ENCODE results near the gene KIAA1755.

Gene KIAA1755

DNA sequence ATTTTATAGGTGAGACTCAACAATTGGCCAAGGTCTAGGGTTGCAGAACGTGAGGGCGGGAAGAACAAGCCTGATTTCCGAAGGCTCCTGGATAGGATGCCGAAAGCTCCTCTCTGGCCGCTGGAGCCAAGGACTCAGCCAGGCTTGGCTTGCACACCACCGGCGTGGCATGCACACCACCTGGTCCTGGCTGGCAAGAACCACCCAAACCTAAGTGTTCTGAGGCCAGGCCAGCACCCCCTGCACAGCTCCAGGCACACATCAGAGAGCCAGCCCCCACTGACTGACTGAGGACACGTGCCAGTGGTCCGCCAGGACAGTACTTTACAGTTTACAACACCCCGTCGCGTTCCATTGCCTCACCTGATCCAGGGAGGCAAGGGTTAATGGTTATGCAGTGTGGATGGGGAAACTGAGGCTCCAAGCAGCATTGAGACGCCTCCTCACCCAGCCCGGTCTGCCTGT, 95.9 kb downstream of the KIAA1755 start:
- in situ Hi-C loops (cut with MboI; ENCODE audit: low pct_unique_long_range_greater_than_20kb, low sequenced_read_pairs) = no loop called here
- DNase-seq = no peak

DNA sequence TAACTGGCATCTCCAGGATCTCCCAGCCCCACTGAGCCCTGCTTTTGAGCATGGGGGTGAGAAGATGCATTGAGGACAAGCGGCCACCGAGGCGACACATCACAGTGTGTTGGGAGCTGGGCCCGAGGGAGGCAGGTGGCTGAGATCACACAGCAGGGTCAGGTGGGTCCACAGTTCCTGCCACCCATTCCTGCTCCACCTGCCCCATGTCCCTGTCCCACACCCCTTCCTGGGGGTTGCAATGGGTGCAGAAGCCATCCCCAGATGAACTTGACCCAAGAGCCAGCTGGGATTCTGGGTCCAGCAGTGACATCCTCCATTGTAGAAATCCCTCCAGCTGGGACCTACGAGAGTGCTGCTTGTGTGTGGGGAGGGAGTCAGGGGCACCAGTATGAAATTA, 96.5 kb downstream of the KIAA1755 start:
- in situ Hi-C loops (cut with MboI; ENCODE audit: low pct_unique_long_range_greater_than_20kb, low sequenced_read_pairs) = no loop called here
- DNase-seq = no peak

DNA sequence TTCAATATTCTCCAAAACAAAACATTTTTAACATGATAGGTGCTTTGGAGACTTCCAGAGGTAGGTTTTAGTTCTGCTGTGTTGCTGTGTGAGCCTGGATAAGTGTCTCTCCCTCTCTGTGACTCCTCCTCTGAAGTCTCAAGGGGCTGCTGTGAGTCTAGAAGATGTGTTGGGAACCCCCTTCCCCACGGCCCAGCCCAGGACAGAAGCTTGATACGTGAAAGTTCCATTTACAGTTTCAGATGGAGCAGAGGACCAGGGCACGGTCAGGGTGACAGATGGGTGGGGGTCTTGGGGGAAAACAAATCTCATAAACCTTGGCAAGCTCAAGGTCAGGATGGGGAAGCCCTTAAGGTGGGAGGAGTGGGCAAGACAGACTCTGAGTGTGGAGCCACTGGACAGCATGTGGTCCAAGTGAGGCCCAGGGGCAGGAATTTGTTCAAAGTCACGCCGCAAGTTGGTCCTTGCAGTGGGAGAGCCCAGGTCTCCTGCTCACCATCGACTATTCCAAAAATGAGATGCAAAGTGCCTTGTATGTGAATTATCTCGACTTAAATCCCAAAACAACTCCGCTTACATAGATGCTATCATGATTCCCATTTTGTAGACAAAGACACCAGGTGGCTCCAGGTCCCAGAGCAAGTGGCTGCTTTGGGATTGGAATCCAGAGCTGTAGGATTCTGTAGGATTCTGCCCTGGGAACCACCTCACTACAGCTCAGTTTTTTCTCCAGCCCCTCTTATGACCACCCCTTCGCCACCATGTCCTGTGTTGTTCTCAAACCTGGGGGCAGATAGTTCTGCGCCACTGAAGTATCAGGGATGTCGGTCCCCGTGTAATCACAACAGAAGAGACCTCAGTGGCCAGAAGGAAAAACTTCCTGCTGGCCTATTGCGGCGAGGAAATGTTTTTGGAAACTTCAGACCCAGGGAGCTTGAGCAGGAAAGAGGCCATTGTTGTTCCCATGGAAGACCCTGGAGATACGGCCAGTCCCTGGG, 97.4 kb downstream of the KIAA1755 start:
- in situ Hi-C loops (cut with MboI; ENCODE audit: low pct_unique_long_range_greater_than_20kb, low sequenced_read_pairs) = no loop called here
- DNase-seq = no peak

DNA sequence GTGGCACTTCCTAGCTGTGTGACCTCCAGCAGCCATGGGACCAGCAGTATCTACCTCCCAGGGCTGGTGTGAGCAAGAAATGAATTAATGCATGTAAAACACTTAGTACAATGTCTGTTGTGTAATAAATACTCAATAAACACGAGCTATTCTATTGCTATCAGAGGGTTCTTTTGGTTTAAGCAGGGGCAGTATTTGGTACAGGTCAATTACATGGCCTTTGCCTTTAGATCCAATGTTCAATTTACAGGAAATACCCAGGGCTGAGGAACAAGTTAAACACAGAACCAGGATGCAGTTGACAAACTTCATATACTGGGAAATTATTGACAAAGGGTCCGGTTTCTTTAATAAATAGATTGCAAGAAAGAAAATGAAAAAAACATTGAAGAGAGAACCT, 98.4 kb downstream of the KIAA1755 start:
- in situ Hi-C loops (cut with MboI; ENCODE audit: low pct_unique_long_range_greater_than_20kb, low sequenced_read_pairs) = no loop called here
- DNase-seq = no peak

DNA sequence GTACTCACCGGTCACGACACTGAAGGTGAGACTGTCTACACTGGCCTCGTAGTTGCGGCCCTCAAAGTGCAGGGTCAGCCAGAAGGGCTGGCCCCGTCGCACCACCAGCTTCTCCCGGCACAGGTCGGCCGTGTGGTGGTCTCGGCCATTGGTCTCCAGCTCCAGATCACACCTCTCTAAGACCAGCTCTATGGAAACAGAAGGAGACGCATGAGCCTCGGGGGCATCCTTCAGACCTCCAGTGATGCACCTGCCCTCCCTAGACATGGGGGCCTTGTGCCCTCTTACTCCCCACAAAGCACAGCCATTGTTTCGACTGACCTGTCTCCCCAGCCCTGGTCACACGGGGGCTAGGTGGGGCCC, 99.1 kb downstream of the KIAA1755 start:
- in situ Hi-C loops (cut with MboI; ENCODE audit: low pct_unique_long_range_greater_than_20kb, low sequenced_read_pairs) = no loop called here
- DNase-seq = no peak
